ENCODE data around the gene TRIM24. TPM values are rescaled to one million over a fixed set of nuclear protein-coding genes. Genes with fewer than 3 reads are reported as not detected.

The TRIM24 gene
- total RNA-seq, 1 experiment from 2014 or later, result 10.4 TPM

DNA sequence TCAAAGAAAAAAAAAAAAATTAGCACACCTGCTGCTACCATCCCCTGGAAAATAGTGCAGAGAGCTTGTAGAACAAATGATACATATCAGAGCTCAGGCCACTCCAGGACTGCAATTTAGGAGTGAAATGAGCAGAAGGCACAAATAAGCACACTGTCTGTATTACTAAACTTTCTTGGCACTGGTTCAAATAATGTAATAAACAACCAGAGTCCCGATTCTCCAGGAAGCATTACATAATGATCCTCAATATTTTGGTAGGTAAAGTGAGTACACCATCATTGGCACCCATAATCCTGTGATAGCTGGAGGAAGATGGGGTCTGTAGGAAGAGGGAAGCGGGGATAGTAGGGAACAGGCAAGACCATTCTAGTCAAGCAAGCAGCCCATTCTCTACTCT is 166.8 kb downstream of the TRIM24 start:
- no peak for DNase-seq (ENCODE audit: low read depth)

DNA sequence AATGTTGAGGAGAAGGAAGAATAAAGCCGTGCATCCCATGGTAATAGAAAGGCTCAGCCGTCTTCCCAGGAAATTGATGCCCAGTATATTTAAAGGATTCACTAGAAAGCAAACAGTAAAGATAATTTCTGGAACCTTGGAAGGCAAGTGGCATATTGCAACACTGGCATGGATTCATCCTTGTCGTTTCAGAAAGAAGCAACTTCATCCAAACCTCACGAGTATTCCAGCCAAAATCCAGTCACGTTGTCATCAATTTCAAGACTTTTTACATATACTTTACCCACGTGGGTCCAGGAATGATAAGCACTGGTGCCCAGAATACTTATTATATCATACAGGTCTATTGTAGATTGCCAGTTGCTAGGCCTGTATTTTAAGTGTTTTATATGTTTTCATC is 167.3 kb downstream of the TRIM24 start:
- in situ Hi-C loops (cut with HindIII; ENCODE audit: low pct_unique_long_range_greater_than_20kb, low sequenced_read_pairs), result no loop called here
- no peak for DNase-seq (ENCODE audit: low read depth)

More for the DNA sequence above, 166.8 kb downstream of the TRIM24 start:
- in situ Hi-C loops (cut with HindIII; ENCODE audit: low pct_unique_long_range_greater_than_20kb, low sequenced_read_pairs), result no loop called here

DNA sequence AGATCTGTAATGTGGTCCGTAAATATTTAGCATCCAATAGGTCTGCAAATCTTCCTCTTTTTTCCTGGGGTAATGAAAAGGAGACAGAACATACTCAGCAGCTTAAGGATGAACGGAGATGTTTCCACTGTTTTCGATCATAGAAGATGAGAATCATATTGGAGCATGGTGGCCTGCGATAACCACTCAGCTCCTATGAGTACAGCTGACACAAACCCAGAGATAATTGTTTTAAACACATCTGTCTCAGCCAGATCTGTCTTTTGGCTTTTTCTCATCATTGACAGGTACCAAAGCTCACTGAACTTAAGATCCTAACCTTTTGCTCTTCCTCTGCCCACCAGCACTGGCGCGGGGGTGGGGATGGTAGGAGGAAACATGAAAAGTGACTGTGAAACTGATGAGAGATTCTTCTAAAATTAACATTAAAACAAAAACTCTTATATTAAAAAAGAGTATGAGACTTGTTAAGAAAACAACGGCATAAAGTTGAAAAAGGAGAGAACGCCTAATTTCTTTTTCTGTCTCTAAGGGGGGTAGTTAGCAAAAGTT is 170.1 kb downstream of the TRIM24 start:
- in situ Hi-C loops (cut with HindIII; ENCODE audit: low pct_unique_long_range_greater_than_20kb, low sequenced_read_pairs), result no loop called here
- DNase-seq (ENCODE audit: low read depth), result no peak

DNA sequence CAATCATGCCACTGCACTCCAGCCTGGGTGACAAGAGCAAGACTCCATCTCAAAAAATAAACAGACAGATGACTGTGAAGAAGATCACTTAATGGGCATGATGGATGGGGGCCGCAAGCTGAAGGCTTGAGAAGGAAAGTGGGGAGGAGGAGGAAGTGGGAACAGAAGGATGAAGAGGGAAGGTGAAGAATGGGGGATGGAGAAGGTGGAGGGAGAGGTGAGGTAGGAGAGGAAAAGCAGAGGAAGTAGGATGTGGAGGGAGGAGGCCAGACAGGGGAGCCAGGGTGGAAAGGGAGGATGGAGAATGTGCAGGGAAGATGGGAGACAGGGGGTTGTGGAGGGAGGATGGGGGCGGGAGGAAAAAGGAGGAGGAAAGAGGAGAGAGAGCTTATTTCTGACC is 172.3 kb downstream of the TRIM24 start:
- DNase-seq (ENCODE audit: low read depth), result no peak
- in situ Hi-C loops (cut with HindIII; ENCODE audit: low pct_unique_long_range_greater_than_20kb, low sequenced_read_pairs), result no loop called here

DNA sequence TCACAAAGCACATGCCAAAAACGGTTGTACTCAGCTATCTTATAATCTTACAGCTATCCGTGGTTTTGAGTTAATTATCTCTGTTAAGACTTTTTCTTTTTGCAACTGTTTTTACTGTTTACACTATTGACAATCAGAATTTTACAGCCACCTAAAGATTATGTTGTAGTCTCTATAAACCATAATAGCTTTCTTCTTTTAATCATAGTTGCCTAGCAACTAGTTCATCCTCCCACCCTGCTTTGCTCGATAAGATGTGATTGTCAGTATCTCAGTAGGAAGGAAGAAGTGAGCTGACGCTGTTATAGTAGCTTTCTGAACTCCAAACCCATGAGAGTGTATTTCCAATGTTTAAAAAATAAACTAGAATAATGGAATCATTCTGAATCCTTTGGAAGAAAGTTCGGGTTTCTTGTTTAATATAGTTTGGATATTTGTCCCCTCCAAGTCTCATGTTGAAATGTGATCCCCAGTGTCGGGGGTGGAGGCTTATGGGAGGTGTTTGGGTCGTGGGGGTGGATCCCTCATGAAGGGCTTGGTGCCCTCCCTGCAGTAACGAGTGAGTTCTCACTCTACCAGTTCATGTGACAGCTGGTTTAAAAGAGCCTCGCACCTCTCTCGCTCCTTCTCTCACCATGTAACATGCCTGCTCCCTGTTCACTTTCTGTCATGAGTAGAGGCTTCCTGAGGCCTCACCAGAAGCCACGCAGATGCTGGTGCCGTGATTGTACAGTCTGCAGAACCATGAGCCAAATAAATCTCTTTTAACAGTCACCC is 173.0 kb downstream of the TRIM24 start:
- in situ Hi-C loops (cut with HindIII; ENCODE audit: low pct_unique_long_range_greater_than_20kb, low sequenced_read_pairs), result no loop called here
- no peak for DNase-seq (ENCODE audit: low read depth)

Other genes starting within 250 kb of the TRIM24 start
- gene SVOPL, start 241.1 kb downstream of the TRIM24 start, total RNA-seq (2014; rRNA removed; shearing (Covaris generic); ENCODE audit: low replicate concordance), result not detected in 2 replicates

Data from Caki2 (cell line).